HG02884 (cell line): ENCODE measurements around the gene RAET1L.
"Not testable (repeated sequence)": the region's sequence is repeated elsewhere in the genome, so short reads cannot be mapped to it uniquely, and the experiment has no call there.

Experiments
- ATAC-seq: cut with Tn5 transposase; IDR thresholded peaks from one replicate; pipeline ENCODE4 v1.9.1; 2021; ENCODE audit warnings: mild to moderate bottlenecking, moderate library complexity; ENCODE audit not compliant: unreplicated experiment

Gene RAET1L

DNA sequence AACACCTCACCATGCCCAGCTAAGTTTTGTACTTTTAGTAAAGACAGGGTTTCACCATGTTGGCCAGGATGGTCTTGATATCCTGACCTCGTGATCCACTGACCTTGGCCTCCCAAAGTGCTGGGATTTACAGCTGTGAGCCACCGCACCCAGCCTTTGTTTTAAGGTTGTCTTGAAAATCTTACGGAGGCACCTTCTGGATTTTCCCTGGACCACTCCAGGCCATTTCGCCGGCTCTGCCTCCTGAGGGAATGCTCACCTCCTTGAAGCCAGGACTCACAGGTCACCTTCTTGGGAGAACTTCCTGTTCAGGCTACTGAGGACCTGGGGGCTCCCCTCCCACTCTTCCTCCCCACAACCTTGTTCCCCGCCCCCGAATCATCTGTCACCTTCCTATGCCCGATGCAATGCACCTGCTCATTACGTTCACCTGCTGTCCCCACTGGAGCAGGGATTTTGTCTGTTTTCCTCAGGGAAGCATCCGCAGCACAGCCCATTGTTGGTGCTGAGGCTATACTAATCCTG is 19.4 kb upstream of the RAET1L start:
- no peak for ATAC-seq

- ATAC-seq, result no peak
These were observed 18.4 kb upstream of the RAET1L start for GRCh38 chr6:150043501-150044412.

- ATAC-seq, result no peak
These were observed 17.8 kb upstream of the RAET1L start for GRCh38 chr6:150043096-150043495.

DNA sequence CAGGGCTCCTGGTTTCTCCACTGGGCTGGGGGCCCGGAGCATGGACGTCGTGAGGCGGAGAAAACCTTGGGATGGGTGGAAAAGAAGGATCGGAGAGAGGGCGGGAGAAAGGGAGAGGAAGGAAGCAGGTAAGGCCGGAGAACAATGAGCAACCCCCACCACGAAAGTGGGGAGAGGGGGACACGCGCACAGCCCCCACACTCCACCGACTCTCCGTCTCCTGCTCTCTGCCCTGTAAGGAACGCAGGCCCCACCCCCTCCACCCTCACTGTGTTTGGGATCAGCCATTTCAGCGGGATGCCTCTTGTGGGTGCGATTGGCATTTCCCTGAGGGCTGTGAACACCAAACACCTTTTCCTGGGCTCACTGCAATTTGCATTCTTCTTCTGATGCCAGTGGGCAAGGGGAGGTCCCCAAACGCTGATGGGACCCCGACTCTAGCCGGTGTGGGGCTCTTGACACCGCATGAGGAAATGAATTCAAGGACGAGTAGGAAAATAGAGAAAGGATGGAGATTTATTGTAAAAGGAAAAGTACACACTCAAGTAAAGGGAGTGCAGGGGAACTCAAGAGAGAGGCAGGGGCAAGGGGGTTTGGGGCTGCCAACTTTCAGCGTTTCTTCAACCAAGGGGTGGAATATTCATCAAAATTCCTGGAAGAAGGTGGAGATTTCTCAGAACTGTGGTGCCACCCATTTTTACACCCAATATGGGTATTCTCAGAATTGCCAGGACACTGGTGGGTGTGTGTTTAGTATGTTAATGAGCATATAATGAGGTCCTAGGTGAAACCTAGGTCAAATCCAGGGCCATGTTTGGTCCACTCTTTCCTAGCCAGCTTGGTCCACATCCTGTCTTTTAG is 13.1 kb upstream of the RAET1L start:
- no peak for ATAC-seq

DNA sequence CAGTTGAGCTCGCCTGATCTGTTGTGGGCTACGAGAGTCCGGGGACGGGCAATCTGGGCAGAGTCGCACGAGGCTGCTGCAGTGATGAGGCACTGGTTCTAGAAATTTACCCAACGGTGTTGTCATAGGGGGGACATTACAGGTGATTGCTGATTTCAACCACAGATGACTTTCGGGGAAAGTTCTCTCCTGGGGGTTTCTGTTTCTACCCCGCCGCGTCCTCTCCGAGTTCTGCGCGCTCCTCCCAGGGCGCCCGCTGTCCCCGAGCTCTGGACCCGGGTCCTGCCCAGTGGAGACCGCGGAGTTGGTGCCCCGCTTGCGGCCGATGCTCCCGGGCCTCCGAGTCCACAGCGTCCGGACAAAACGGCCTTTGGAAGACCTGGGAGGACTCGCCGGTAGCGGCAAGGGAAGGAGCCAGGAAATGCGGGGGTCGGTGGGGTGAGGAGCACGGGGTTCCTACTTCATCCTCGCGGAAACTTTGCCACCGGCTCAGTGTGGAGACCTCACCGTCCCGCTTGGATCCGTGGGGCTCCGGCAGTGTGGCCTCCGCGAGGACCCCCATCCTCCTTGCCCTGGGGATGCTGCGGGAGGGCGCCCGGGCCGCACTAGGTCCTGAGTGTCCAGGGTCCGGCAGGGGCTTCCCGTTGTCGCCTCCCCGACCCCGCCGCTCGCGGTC is 12.3 kb upstream of the RAET1L start:
- no peak for ATAC-seq

- ATAC-seq, result no peak
These were observed 10.7 kb upstream of the RAET1L start for GRCh38 chr6:150036081-150036480.

DNA sequence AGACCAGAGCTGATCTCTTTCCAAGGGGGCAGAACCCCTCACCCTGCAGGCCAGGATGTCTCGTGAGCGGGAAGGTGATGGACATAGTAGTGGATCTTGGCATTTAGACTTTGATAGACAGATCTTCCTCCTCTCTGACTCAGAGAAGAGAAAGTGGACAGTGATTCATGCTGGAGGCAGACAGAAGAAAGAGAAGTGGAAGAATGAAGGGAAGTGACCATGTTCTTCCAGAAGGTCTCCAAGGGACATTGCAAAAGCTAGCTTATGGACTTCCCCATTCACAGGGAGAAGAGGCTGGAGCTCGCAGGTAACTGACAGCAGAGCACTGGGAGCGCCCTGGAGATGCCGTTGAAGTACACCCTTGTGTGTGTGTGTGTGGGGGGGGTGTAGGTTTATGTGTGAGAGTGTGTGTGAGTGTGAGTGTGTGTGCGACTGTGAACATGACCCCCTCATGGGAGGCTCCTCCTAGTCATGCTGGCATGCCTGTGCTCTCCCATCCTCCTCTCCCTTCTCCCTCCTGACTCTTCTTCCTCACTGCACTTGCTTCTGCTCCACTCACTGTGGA is 8.0 kb upstream of the RAET1L start:
- ATAC-seq, result no peak

- ATAC-seq, result no peak
These were observed 7.3 kb upstream of the RAET1L start for GRCh38 chr6:150032598-150032997.

DNA sequence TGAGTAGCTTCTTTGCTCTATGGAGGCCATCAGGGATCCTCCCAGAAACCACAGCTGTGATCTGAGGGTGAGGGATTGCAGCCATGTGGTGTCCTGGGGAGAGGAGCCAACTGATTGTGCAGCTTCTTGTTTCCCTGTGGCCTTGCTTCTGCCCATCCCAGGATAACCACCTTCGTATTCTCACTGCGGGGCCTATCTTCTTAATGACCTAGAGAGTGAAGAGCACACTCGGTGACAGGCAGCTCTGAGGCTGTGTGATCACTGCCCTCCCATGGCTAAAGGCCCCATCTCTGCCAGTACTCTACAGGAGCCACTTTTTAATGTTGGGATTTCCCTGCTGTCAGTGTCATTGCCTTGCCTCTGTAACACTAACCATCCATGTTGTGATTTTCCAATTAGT is 5.3 kb upstream of the RAET1L start:
- ATAC-seq, result no peak

GRCh38 chr6:150029749-150030148 is 4.4 kb upstream of the RAET1L start:
- ATAC-seq, result peak; percentile 52

DNA sequence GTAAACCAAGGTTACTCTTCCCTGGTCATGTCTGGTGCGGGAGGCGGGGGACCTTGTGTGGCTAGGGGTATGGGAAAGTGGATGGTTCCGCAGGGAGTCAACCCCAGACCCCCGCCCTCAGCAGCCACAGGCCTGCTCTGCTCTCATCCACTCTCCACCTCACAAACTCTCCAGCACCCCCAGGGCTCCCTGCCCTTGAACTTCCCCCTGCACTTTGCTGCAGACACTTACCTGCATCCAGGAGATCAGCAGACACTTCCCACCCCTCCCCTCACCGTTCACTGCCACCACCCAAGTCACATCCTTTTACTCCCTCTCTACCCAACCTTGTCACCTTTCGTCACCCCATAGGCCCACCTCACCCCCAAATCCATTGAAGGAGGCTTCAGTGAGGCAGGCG is 3.9 kb upstream of the RAET1L start:
- ATAC-seq, result no peak

DNA sequence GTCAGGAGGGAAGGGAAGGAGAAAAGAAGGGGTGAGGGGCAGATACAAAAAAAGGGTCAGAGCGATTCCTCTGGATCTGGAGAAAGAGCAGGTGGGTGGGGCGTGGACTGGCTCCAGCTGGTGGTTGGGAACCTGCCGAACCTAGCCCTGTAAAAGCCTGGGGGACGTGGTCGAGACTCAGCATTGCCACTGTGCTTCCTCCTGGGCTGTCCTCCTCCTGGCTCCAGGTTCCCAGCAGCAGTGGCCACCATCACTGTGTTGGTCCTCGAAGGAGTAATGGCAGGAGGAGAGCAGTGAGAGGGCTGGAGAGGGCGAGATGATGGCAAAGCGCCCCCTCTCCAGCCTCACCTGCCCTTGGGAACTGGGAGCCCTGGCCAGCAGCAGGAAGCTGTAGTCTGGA is 3.5 kb upstream of the RAET1L start:
- ATAC-seq, result no peak

GRCh38 chr6:150027806-150028565 is 2.7 kb upstream of the RAET1L start:
- ATAC-seq, result no peak

DNA sequence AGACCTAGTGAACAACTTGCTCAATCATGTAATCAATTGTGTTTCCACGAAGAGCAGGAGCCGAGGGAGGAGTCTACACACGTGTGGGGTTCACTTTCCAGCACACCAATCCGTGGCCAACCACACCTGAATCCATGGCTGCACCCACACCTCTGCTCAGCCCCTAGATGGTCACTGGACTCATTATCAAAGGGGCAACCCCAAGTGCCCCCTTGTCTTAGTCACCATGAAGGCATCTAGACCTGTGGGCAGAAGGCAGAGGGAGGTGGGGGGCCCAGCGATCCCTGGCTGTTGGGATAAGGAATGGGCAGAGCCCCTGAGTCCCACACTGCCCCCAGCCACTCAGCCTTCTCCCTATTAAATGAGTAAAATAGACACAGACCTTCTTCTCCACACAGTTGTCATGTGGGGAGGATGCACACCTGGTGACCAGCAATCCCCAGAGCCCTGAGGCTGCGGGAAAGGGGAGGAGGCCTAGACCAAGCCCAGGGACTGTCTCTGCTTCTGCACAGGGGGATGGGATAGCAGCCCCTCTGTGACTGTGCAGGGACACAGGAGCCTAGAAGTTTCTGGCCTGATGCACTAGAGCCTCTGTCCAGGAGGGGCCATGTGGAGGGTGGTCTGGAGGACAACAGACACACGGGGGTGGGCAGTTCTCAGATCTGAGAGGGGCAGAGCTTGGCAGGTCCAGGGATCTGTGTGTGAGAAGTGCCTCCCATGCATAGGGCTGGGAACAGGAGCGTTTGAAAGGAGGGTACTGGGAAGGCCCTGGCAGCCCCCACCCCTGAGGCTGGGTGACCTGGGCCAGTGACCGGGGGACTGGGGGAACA is 1.9 kb upstream of the RAET1L start:
- no peak for ATAC-seq

GRCh38 chr6:150024646-150025155 is 631 bp downstream of the RAET1L start:
- ATAC-seq, result no peak

GRCh38 chr6:150024021-150024420 is 1.3 kb downstream of the RAET1L start:
- not testable (repeated sequence) for ATAC-seq

- ATAC-seq, result not testable (repeated sequence)
These were observed 3.5 kb downstream of the RAET1L start for GRCh38 chr6:150021870-150022269.

- ATAC-seq, result no peak
These were observed 6.3 kb downstream of the RAET1L start for GRCh38 chr6:150018846-150019580.
